ENCODE data around the gene ASCC1. TPM values are rescaled to one million over a fixed set of nuclear protein-coding genes. Genes with fewer than 3 reads are reported as not detected.

The ASCC1 gene
- total and polyA plus RNA-seq, 2 donors from 2014 or later = 24.0 to 36.1 TPM

DNA sequence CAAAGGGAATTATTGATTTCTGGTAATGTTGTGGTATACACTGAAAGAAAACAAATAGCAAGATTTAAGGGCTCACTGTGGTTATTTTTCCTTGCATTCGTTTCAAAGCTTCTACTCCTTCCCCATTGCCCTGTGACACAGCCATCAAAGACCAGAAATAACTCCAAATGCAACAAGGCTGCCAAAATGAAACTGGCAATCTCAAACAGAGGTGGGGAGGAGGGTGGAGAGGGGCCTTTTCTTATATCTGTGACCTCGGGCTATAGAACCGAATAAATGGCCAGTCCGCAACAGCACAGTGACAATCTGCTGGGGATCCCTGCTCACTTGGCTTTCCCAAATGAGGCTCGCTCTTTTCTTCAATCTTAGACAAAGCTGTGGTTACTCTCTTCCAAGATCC, 110.4 kb downstream of the ASCC1 start:
- Histone ChIP-seq H3K4me3 (ENCODE audit: low read length in 3 of 3) (no peak overlapping the region), H3K27me3 (ENCODE audit: control insufficient read depth, insufficient read depth, low read length) (no peaks in the 10 kb centered on the region), H3K36me3 (ENCODE audit: control insufficient read depth in 2 of 3, insufficient read depth in 3 of 3, low read length in 3 of 3) (peaks cover 0 to 5% (median 0%) of the 10 kb centered on the region in 3 donors), H3K9ac (ENCODE audit: low read length in 3 of 3) (no peak overlapping the region), H3K9me3 (ENCODE audit: control insufficient read depth in 2 of 3, insufficient read depth in 1 of 3, low read length in 3 of 3) (no peaks in the 10 kb centered on the region), H3K27ac (ENCODE audit: low read depth in 2 of 2, low read length in 2 of 2) (no peak overlapping the region), H3K4me1 (ENCODE audit: control insufficient read depth in 2 of 3, insufficient read depth in 2 of 3, low read depth in 1 of 3, low read length in 3 of 3) (peaks cover 0 to 4% (median 0%) of the 10 kb centered on the region in 3 donors)
- no peak for DNase-seq
- intact Hi-C loops (cut with DNase I) = no loop called here
- TF ChIP-seq, protein P1, sequence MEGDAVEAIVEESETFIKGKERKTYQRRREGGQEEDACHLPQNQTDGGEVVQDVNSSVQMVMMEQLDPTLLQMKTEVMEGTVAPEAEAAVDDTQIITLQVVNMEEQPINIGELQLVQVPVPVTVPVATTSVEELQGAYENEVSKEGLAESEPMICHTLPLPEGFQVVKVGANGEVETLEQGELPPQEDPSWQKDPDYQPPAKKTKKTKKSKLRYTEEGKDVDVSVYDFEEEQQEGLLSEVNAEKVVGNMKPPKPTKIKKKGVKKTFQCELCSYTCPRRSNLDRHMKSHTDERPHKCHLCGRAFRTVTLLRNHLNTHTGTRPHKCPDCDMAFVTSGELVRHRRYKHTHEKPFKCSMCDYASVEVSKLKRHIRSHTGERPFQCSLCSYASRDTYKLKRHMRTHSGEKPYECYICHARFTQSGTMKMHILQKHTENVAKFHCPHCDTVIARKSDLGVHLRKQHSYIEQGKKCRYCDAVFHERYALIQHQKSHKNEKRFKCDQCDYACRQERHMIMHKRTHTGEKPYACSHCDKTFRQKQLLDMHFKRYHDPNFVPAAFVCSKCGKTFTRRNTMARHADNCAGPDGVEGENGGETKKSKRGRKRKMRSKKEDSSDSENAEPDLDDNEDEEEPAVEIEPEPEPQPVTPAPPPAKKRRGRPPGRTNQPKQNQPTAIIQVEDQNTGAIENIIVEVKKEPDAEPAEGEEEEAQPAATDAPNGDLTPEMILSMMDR (IDR thresholded peaks at IDR 0.05; ENCODE audit: borderline replicate concordance, extremely low read depth, insufficient read depth) = no peak
- no peak for FAIRE-seq

DNA sequence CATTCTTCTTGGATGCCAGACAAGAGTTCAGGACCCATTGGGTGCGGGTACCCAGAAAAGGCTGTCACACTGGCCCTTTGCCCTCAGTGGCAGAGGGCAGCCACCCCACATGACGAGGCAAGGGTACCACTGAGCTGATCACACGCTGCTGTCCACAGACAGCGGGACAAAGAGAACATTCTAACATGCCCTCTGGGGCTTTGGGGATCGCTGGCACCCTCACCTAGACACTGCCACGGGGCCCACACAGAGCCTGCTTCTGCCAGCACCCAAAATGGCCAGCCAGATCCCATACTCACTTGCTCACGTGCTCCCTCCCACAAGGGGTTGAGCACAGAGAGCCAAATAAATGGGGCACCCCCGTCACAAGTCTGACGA, 111.0 kb downstream of the ASCC1 start:
- H3K27me3 ChIP-seq (ENCODE audit: control insufficient read depth, insufficient read depth, low read length) = no peaks in the 10 kb centered on the region
- peaks cover 0 to 5% (median 0%) of the 10 kb centered on the region in 3 donors for H3K36me3 ChIP-seq (ENCODE audit: control insufficient read depth in 2 of 3, insufficient read depth in 3 of 3, low read length in 3 of 3)
- no peaks in the 10 kb centered on the region for H3K9me3 ChIP-seq (ENCODE audit: control insufficient read depth in 2 of 3, insufficient read depth in 1 of 3, low read length in 3 of 3)
- H3K4me3 ChIP-seq (ENCODE audit: low read length in 3 of 3) = no peak overlapping the region
- H3K9ac ChIP-seq (ENCODE audit: low read length in 3 of 3) = no peak overlapping the region
- H3K4me1 ChIP-seq (ENCODE audit: control insufficient read depth in 2 of 3, insufficient read depth in 2 of 3, low read depth in 1 of 3, low read length in 3 of 3) = peaks cover 0 to 4% (median 0%) of the 10 kb centered on the region in 3 donors
- FAIRE-seq (no peak), DNase-seq (no peak)
- no peak overlapping the region for H3K27ac ChIP-seq (ENCODE audit: low read depth in 2 of 2, low read length in 2 of 2)
- TF ChIP-seq, protein P1 (IDR thresholded peaks at IDR 0.05; ENCODE audit: borderline replicate concordance, extremely low read depth, insufficient read depth) = no peak
- intact Hi-C loops (cut with DNase I) = no loop called here

DNA sequence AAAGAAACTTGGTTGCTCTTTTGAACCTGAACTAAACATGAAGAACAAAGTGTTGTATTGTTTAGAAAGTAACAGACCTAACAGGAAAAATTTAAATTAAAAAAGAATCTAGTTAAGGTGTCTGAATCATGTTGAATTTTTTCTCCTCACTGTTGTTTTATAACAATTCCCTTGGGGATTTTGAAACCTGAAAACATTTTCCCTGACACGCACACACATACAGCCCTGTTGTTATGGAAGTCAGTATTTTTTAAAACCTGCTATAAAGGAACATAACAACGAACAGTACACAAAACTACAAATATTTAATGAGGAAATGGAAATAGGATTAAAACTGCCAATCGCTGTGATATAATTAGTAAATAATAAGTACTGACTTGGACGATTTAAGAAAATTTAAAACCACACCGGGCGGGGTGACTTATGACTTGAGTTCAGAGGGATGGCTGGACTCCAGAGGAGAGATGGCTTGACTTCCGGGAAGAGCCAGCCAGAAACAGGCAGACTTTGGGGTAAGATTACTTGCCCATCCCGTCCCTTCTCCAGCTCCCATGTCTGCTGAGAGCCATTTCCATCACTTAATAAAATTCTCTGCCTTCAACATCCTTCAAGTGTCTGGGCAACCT, 111.5 kb downstream of the ASCC1 start:
- TF ChIP-seq, protein P1 (IDR thresholded peaks at IDR 0.05; ENCODE audit: borderline replicate concordance, extremely low read depth, insufficient read depth) = no peak
- no peak for FAIRE-seq
- no peaks in the 10 kb centered on the region for H3K9me3 ChIP-seq (ENCODE audit: control insufficient read depth in 2 of 3, insufficient read depth in 1 of 3, low read length in 3 of 3)
- H3K27ac ChIP-seq (ENCODE audit: low read depth in 2 of 2, low read length in 2 of 2) = no peak overlapping the region
- H3K9ac ChIP-seq (ENCODE audit: low read length in 3 of 3) = no peak overlapping the region
- no peak for DNase-seq
- H3K36me3 ChIP-seq (ENCODE audit: control insufficient read depth in 2 of 3, insufficient read depth in 3 of 3, low read length in 3 of 3) = peaks cover 0 to 5% (median 0%) of the 10 kb centered on the region in 3 donors
- H3K4me1 ChIP-seq (ENCODE audit: control insufficient read depth in 2 of 3, insufficient read depth in 2 of 3, low read depth in 1 of 3, low read length in 3 of 3) = peaks cover 0 to 4% (median 0%) of the 10 kb centered on the region in 3 donors
- intact Hi-C loops (cut with DNase I) = no loop called here
- H3K27me3 ChIP-seq (ENCODE audit: control insufficient read depth, insufficient read depth, low read length) = no peaks in the 10 kb centered on the region
- no peak overlapping the region for H3K4me3 ChIP-seq (ENCODE audit: low read length in 3 of 3)

DNA sequence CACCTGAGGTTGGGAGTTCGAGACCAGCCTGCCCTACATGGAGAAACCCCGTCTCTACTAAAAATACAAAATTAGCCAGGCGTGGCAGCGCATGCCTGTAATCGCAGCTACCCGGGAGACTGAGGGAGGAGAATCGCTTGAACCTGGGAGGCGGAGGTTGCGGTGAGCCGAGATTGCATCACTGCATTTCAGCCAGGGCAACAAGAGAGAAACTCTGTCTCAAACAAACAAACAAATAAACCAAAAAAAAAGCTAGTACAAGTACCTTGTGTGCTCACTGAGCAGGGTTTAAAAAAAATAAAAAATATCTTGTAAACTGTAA, 116.5 kb downstream of the ASCC1 start:
- DNase-seq (no peak), FAIRE-seq (no peak)
- no peaks in the 10 kb centered on the region for H3K27me3 ChIP-seq (ENCODE audit: control insufficient read depth, insufficient read depth, low read length)
- TF ChIP-seq, protein P1 (IDR thresholded peaks at IDR 0.05; ENCODE audit: borderline replicate concordance, extremely low read depth, insufficient read depth) = no peak
- no peak overlapping the region for H3K4me3 ChIP-seq (ENCODE audit: low read length in 3 of 3)
- H3K36me3 ChIP-seq (ENCODE audit: control insufficient read depth in 2 of 3, insufficient read depth in 3 of 3, low read length in 3 of 3) = peaks cover 0 to 8% (median 5%) of the 10 kb centered on the region in 3 donors
- H3K4me1 ChIP-seq (ENCODE audit: control insufficient read depth in 2 of 3, insufficient read depth in 2 of 3, low read depth in 1 of 3, low read length in 3 of 3) = no peaks in the 10 kb centered on the region
- intact Hi-C loops (cut with DNase I) = no loop called here
- H3K27ac ChIP-seq (ENCODE audit: low read depth in 2 of 2, low read length in 2 of 2) = no peak overlapping the region
- H3K9me3 ChIP-seq (ENCODE audit: control insufficient read depth in 2 of 3, insufficient read depth in 1 of 3, low read length in 3 of 3) = no peaks in the 10 kb centered on the region
- no peak overlapping the region for H3K9ac ChIP-seq (ENCODE audit: low read length in 3 of 3)

Data from kidney (tissue), 14 donors.